Endothelial cell (in vitro differentiated cells): ENCODE data around the gene USP40. TPM values are rescaled to one million over a fixed set of nuclear protein-coding genes. Genes with fewer than 3 reads are reported as not detected.

Source experiments
- DNase-seq: peaks from one replicate; pipeline ENCODE4 v3.0.0; 2021; ENCODE audit warnings: low spot score
- H3K27ac Mint-ChIP-seq: one replicate; pipeline ENCODE4 v1.8.0; 2021; ENCODE audit warnings: mixed read lengths, inconsistent platforms; ENCODE audit not compliant: unreplicated experiment
- H3K27me3 Mint-ChIP-seq: one replicate; pipeline ENCODE4 v1.8.0; 2021; ENCODE audit warnings: mild to moderate bottlenecking, moderate library complexity, mixed read lengths, inconsistent platforms; ENCODE audit not compliant: unreplicated experiment
- H3K36me3 Mint-ChIP-seq: one replicate; pipeline ENCODE4 v1.8.0; 2021; ENCODE audit warnings: mild to moderate bottlenecking, low read depth, mixed read lengths, inconsistent platforms; ENCODE audit not compliant: unreplicated experiment
- H3K4me1 Mint-ChIP-seq: one replicate; pipeline ENCODE4 v1.8.0; 2021; ENCODE audit warnings: mild to moderate bottlenecking, mixed read lengths, inconsistent platforms; ENCODE audit not compliant: unreplicated experiment
- H3K4me3 Mint-ChIP-seq: one replicate; pipeline ENCODE4 v1.8.0; 2021; ENCODE audit warnings: mild to moderate bottlenecking, mixed read lengths, inconsistent platforms; ENCODE audit not compliant: unreplicated experiment
- H3K9me3 Mint-ChIP-seq: one replicate; pipeline ENCODE4 v1.8.0; 2021; ENCODE audit warnings: mixed read lengths, inconsistent platforms; ENCODE audit not compliant: unreplicated experiment
- total RNA-seq: library from RNA; stranded (reverse); fragmentation: NEBNext Ultra II Directional; extraction: Animal tissue kit (Norgen Biotek cat#: 25700); gene quantifications from one replicate; pipeline ENCODE4 v1.2.1, GENCODE V29; 2021; ENCODE audit not compliant: unreplicated experiment
- TF ChIP-seq, protein P1 (sequence below): fragments of 200-600 bp; sonication (generic); IDR thresholded peaks from one replicate; pipeline ENCODE4 v1.5.0; 2021; ENCODE audit warnings: antibody characterized with exemption; ENCODE audit not compliant: unreplicated experiment

The USP40 gene
- total RNA-seq, 1 donor from 2014 or later: 23.6 TPM

GRCh38 chr2:233492078-233492477 lies 74.5 kb downstream of the USP40 start:
- no peak overlapping the region for H3K4me3 Mint-ChIP-seq
- TF ChIP-seq, protein P1, sequence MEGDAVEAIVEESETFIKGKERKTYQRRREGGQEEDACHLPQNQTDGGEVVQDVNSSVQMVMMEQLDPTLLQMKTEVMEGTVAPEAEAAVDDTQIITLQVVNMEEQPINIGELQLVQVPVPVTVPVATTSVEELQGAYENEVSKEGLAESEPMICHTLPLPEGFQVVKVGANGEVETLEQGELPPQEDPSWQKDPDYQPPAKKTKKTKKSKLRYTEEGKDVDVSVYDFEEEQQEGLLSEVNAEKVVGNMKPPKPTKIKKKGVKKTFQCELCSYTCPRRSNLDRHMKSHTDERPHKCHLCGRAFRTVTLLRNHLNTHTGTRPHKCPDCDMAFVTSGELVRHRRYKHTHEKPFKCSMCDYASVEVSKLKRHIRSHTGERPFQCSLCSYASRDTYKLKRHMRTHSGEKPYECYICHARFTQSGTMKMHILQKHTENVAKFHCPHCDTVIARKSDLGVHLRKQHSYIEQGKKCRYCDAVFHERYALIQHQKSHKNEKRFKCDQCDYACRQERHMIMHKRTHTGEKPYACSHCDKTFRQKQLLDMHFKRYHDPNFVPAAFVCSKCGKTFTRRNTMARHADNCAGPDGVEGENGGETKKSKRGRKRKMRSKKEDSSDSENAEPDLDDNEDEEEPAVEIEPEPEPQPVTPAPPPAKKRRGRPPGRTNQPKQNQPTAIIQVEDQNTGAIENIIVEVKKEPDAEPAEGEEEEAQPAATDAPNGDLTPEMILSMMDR: no peak
- peaks cover 1% of the 10 kb centered on the region for H3K27me3 Mint-ChIP-seq
- H3K27ac Mint-ChIP-seq: no peak overlapping the region
- peaks cover 6% of the 10 kb centered on the region for H3K4me1 Mint-ChIP-seq
- no peaks in the 10 kb centered on the region for H3K9me3 Mint-ChIP-seq
- no peak for DNase-seq
- peaks cover 4% of the 10 kb centered on the region for H3K36me3 Mint-ChIP-seq

- H3K4me1 Mint-ChIP-seq: peaks cover 9% of the 10 kb centered on the region
- H3K4me3 Mint-ChIP-seq: no peak overlapping the region
- no peak overlapping the region for H3K27ac Mint-ChIP-seq
- peaks cover 2% of the 10 kb centered on the region for H3K27me3 Mint-ChIP-seq
- H3K36me3 Mint-ChIP-seq: peaks cover 8% of the 10 kb centered on the region
- no peak for DNase-seq
- no peaks in the 10 kb centered on the region for H3K9me3 Mint-ChIP-seq
- TF ChIP-seq, protein P1: no peak
Measured at GRCh38 chr2:233491326-233491725, 75.3 kb downstream of the USP40 start.

- Mint-ChIP-seq H3K4me1 (peaks cover 14% of the 10 kb centered on the region), H3K4me3 (no peak overlapping the region), H3K27me3 (peaks cover 3% of the 10 kb centered on the region), H3K9me3 (no peaks in the 10 kb centered on the region), H3K27ac (no peak overlapping the region), H3K36me3 (peaks cover 8% of the 10 kb centered on the region)
- TF ChIP-seq, protein P1: no peak
- DNase-seq: no peak
Measured at GRCh38 chr2:233490831-233491230, 75.8 kb downstream of the USP40 start.

- Mint-ChIP-seq H3K27ac (no peak overlapping the region), H3K36me3 (peaks cover 18% of the 10 kb centered on the region), H3K4me3 (no peak overlapping the region), H3K4me1 (peaks cover 14% of the 10 kb centered on the region), H3K9me3 (no peaks in the 10 kb centered on the region), H3K27me3 (peaks cover 3% of the 10 kb centered on the region)
- TF ChIP-seq, protein P1: no peak
- DNase-seq: no peak
Measured at GRCh38 chr2:233489666-233490065, 76.9 kb downstream of the USP40 start.

DNA sequence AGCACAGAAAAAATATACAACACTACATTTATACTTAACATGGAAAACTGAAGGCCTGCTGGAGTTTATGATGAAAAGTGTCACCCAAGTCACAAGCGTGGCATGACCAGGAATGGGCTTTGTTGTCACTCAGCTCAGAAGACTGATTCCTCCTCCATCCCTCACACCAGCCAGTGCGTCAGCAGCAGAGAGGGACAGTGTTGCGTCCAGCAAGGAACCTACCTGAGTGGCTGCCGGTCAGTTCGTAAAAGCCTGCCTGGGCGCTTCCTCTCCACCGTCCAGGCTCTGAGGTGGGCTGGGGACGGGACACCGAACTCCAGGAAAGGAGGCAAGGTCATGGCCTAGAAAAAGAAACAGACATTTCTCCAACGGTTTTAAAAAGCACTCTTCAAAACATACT lies 77.4 kb downstream of the USP40 start:
- no peak for DNase-seq
- TF ChIP-seq, protein P1: no peak
- Mint-ChIP-seq H3K27ac (no peak overlapping the region), H3K27me3 (peaks cover 3% of the 10 kb centered on the region), H3K36me3 (peaks cover 23% of the 10 kb centered on the region), H3K9me3 (no peaks in the 10 kb centered on the region), H3K4me3 (no peak overlapping the region), H3K4me1 (peaks cover 14% of the 10 kb centered on the region)
